ENCODE data around the gene SLC12A9. TPM values are rescaled to one million over a fixed set of nuclear protein-coding genes. Genes with fewer than 3 reads are reported as not detected.

SLC12A9 gene
- total RNA-seq, 2 donors from 2014 or later, result 22.0 to 29.4 TPM

GRCh38 chr7:100893910-100894721 lies 41.6 kb downstream of the SLC12A9 start:
- Histone ChIP-seq H3K9me3 (no peaks in the 10 kb centered on the region), H3K4me1 (replicated peaks) (peaks cover 18% of the 10 kb centered on the region), H3K27me3 (replicated peaks; ENCODE audit: insufficient read depth) (no peaks in the 10 kb centered on the region), H3K27ac (peak overlapping the region in 1 of 2 donors; percentile 56), H3K36me3 (no peaks in the 10 kb centered on the region), H3K4me3 (peak overlapping the region in 1 of 2 donors; percentile 51)
- TF ChIP-seq, protein P1, sequence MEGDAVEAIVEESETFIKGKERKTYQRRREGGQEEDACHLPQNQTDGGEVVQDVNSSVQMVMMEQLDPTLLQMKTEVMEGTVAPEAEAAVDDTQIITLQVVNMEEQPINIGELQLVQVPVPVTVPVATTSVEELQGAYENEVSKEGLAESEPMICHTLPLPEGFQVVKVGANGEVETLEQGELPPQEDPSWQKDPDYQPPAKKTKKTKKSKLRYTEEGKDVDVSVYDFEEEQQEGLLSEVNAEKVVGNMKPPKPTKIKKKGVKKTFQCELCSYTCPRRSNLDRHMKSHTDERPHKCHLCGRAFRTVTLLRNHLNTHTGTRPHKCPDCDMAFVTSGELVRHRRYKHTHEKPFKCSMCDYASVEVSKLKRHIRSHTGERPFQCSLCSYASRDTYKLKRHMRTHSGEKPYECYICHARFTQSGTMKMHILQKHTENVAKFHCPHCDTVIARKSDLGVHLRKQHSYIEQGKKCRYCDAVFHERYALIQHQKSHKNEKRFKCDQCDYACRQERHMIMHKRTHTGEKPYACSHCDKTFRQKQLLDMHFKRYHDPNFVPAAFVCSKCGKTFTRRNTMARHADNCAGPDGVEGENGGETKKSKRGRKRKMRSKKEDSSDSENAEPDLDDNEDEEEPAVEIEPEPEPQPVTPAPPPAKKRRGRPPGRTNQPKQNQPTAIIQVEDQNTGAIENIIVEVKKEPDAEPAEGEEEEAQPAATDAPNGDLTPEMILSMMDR (IDR thresholded peaks at IDR 0.05), result no peak
- TF ChIP-seq POLR2A (IDR thresholded peaks at IDR 0.05) (no peak), POLR2AphosphoS5 (IDR thresholded peaks at IDR 0.05) (no peak)
- intact Hi-C loops (cut with DNase I), result no loop called here
- DNase-seq (ENCODE audit: low spot score), result no peak
- 45% methylated on average over 39 of the region's 40 CpGs for WGBS

GRCh38 chr7:100894860-100895700 lies 42.6 kb downstream of the SLC12A9 start:
- H3K4me3 ChIP-seq, result peak overlapping the region; percentile 31 to 51
- WGBS, result under 1% methylated on average over 71 of the region's 83 CpGs
- DNase-seq (ENCODE audit: low spot score), result peak; percentile 41
- H3K9me3 ChIP-seq, result no peaks in the 10 kb centered on the region
- peak overlapping the region; percentile 7 to 56 for H3K27ac ChIP-seq
- intact Hi-C loops (cut with DNase I), result no loop called here
- H3K27me3 ChIP-seq (replicated peaks; ENCODE audit: insufficient read depth), result no peaks in the 10 kb centered on the region
- TF ChIP-seq, protein P1 (IDR thresholded peaks at IDR 0.05), result peak; percentile 66 to 95 (median 84)
- no peak for TF ChIP-seq POLR2A (IDR thresholded peaks at IDR 0.05)
- H3K36me3 ChIP-seq, result no peaks in the 10 kb centered on the region
- peaks cover 17% of the 10 kb centered on the region for H3K4me1 ChIP-seq (replicated peaks)

- H3K4me1 ChIP-seq (replicated peaks), result peaks cover 16% of the 10 kb centered on the region
- H3K27me3 ChIP-seq (replicated peaks; ENCODE audit: insufficient read depth), result no peaks in the 10 kb centered on the region
- DNase-seq (ENCODE audit: low spot score), result no peak
- H3K36me3 ChIP-seq, result no peaks in the 10 kb centered on the region
- peak within 1 kb of the TSS; percentile 7 to 56 for H3K27ac ChIP-seq
- H3K4me3 ChIP-seq, result peak within 1 kb of the TSS; percentile 31 to 51
- 0% methylated on average over 5 of the region's 32 CpGs for WGBS
- TF ChIP-seq POLR2A (IDR thresholded peaks at IDR 0.05), result peak; percentile 37
- TF ChIP-seq POLR2AphosphoS5 (IDR thresholded peaks at IDR 0.05), result no peak
- TF ChIP-seq, protein P1 (IDR thresholded peaks at IDR 0.05), result no peak
- H3K9me3 ChIP-seq, result no peaks in the 10 kb centered on the region
- intact Hi-C loops (cut with DNase I), result no loop called here
Measured at GRCh38 chr7:100895701-100895955, 43.1 kb downstream of the SLC12A9 start, which contains the start of gene ACHE. Gene ACHE (minus strand): TSS chr7:100895888. CDS start chr7:100894232, 1,656 bp downstream.

DNA sequence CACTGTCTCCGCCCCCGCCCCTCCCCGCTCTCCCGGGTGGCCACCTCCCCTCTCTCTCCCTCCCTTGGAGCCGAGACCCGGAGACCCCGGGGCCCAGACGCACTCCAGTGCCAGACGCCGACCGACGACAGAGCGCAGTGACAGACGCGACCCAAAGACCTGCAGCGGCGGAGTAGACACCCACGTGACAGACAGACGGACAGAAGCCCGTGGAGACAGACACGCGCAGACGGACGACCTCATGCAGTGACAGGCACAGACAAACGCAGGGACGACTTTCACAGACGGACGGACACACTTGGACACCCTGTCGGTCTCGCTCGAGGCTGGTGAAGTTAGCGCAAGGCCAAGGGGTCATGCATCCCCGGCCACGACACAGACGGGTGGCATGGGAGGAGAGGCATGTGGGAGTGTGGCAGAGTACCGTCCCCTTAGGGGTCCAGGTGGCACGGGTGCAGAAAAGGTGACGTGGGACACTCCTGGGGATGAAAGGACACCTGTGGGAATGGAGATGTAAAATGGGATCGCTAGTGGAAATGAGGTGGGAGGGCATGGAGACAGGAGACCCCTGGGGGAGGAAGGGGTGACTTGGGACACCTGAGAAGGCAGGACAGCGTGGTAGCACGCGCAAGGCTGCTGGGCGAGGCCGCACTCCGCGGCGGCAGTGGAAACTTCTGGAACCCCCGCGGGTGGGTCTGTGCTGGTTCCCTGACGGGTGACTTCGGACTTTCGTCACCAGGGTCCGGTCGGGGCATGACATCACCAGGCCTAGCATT lies 43.6 kb downstream of the SLC12A9 start:
- DNase-seq (ENCODE audit: low spot score), result no peak
- Histone ChIP-seq H3K36me3 (no peaks in the 10 kb centered on the region), H3K4me3 (peak overlapping the region; percentile 31 to 51), H3K27me3 (replicated peaks; ENCODE audit: insufficient read depth) (no peaks in the 10 kb centered on the region), H3K9me3 (no peaks in the 10 kb centered on the region), H3K27ac (no peak overlapping the region), H3K4me1 (replicated peaks) (peaks cover 11% of the 10 kb centered on the region)
- TF ChIP-seq POLR2AphosphoS5 (IDR thresholded peaks at IDR 0.05) (no peak), POLR2A (IDR thresholded peaks at IDR 0.05) (peak; percentile 48)
- TF ChIP-seq, protein P1 (IDR thresholded peaks at IDR 0.05), result no peak
- 3% methylated on average over 52 of the region's 54 CpGs for WGBS
- intact Hi-C loops (cut with DNase I), result no loop called here

Measured in prostate gland (tissue), 2 donors.